PC-3 (cell line): ENCODE results near the gene GADD45B.

Experiments
- EZH2 ChIP-seq: fragments of 300-600 bp; sonication (generic); IDR thresholded peaks from one replicate; pipeline ENCODE4 v1.6.1; 2017; ENCODE audit warnings: antibody characterized with exemption, mild to moderate bottlenecking, low read length; ENCODE audit not compliant: unreplicated experiment
- EZH2phosphoT487 ChIP-seq: fragments of 300-600 bp; sonication (generic); IDR thresholded peaks from 2 replicates; pipeline ENCODE4 v1.6.1; 2018; ENCODE audit warnings: mild to moderate bottlenecking, antibody characterized with exemption, low read length, borderline replicate concordance
- TF ChIP-seq, protein P1 (sequence below): fragments of 300-600 bp; sonication (generic); conservative IDR thresholded peaks from 2 replicates; pipeline ENCODE4 v1.5.1; 2017; ENCODE audit warnings: antibody characterized with exemption, low read depth, mild to moderate bottlenecking, low read length

- TF ChIP-seq EZH2: no peak
- TF ChIP-seq, protein P1, sequence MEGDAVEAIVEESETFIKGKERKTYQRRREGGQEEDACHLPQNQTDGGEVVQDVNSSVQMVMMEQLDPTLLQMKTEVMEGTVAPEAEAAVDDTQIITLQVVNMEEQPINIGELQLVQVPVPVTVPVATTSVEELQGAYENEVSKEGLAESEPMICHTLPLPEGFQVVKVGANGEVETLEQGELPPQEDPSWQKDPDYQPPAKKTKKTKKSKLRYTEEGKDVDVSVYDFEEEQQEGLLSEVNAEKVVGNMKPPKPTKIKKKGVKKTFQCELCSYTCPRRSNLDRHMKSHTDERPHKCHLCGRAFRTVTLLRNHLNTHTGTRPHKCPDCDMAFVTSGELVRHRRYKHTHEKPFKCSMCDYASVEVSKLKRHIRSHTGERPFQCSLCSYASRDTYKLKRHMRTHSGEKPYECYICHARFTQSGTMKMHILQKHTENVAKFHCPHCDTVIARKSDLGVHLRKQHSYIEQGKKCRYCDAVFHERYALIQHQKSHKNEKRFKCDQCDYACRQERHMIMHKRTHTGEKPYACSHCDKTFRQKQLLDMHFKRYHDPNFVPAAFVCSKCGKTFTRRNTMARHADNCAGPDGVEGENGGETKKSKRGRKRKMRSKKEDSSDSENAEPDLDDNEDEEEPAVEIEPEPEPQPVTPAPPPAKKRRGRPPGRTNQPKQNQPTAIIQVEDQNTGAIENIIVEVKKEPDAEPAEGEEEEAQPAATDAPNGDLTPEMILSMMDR: no peak
- TF ChIP-seq EZH2phosphoT487: no peak
Observed at GRCh38 chr19:2481466-2481865, 5.5 kb downstream of the GADD45B start.
